ENCODE measurements around the gene HORMAD1.
"Not testable (repeated sequence)": the region's sequence is repeated elsewhere in the genome, so short reads cannot be mapped to it uniquely, and the experiment has no call there.

The HORMAD1 gene

DNA sequence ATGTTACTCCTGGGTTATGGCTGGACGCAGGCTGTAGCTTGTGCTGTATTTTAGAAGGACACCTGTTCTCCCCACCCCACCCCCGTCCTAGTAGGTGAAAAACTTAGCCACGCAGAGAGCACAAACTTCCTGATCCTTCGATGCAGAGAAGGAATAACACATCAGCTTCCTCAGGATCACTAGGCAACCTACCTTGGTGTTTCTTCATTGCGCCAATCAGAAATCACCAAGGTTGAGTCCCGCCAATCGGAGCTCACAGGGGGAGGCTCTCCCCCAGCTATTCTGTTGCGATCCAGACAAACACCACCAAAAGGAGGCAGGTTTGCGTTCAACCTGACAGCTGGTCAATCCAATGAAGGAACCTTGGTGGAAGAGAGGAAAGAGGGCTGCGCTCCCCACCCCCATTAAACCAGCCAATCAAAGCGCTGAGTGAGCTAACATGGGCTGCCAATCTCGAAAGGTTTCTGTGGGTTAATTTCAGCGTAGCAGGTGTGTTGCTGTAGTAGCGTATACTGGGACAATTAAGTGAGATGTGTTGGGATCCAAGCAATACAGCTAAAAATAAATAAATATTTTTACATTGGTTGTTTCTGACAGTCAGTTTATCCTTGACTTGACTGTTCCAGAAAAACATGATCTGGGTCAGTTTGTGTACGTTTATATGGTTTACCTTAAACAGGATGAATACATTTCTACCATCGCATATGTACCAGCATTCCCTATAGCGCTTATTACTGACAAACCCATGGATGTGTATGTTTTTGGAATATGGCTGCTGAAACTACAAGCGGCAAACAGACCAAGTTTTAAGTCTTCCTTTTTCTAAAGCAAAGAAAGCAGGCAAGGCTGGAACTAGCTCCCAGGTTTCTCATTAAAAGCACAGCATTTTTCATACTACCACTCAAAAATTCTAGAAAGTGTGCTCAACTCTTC, 23.4 kb downstream of the HORMAD1 start, which contains the start of gene GOLPH3L:
Gene GOLPH3L, minus strand, starts transcription at position 160 of the 933 bp plus-strand sequence. CDS start 2,316 bp downstream, outside the sequence.
- peak; percentile 98 for DNase-seq

- no peak for DNase-seq
Measured at GRCh38 chr1:150696590-150696989, 24.1 kb downstream of the HORMAD1 start.

DNA sequence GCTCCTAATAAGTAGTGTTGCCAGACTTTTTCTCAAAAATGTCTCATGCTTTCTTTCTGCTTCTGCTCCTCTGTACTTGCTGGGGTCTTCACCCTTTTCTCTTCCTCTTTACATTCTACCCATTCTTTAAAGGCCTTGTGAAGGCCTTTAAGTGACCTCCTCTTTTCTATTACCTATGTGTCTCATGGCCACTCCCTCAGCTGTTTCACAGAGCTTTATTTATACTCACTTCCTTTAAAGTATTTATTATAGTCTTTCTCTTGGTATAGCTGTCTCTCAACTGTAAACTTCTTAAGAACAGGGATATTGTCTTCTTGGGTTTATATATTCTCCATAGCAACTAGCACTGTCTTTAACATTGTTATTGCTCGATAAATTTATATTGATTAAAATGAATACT, 24.5 kb downstream of the HORMAD1 start:
- DNase-seq, result no peak

DNA sequence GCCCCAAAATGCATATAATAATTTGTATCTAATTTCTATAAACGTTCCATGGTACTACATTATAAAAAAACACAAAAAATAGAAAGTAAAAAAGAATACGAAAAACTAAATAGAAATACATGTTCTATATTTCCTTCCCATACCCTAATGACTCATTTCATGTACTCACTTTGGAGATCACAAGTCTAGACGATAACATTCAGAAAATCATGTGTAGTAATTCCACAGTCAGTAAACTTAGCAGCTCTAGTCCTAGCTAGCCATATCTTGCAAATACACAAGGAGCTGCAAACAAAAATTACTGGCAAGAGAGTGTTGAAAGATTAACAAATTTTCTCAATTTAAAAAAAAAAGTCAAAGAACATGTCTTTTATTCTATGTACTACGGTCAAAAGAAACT, 25.1 kb downstream of the HORMAD1 start:
- peak; percentile 1 for DNase-seq

DNA sequence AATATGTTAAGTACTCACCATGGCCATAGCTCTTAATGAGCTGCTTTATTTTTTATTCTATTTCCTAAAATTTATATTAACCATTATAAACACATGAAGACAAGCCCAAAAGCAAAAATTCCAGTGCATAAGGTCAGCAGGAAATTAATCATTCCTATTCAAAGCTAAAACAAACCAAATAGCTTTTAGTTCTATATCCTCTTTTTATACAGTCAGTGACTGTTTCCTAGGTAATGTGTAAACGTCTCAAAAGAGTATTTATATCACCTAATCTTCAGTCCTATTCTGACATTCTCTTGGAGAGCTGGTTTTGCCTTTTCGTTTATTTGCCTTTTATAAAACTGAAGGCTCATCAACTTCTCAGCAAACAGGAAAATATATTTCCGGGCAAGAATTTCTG, 28.0 kb downstream of the HORMAD1 start:
- DNase-seq, result no peak

- no peak for DNase-seq
Measured at GRCh38 chr1:150688763-150689162, 31.9 kb downstream of the HORMAD1 start.

- DNase-seq, result no peak
Measured at GRCh38 chr1:150686275-150686674, 34.4 kb downstream of the HORMAD1 start.

GRCh38 chr1:150683914-150684313, 36.8 kb downstream of the HORMAD1 start:
- no peak for DNase-seq

- no peak for DNase-seq
Measured at GRCh38 chr1:150678988-150679387, 41.7 kb downstream of the HORMAD1 start.

DNA sequence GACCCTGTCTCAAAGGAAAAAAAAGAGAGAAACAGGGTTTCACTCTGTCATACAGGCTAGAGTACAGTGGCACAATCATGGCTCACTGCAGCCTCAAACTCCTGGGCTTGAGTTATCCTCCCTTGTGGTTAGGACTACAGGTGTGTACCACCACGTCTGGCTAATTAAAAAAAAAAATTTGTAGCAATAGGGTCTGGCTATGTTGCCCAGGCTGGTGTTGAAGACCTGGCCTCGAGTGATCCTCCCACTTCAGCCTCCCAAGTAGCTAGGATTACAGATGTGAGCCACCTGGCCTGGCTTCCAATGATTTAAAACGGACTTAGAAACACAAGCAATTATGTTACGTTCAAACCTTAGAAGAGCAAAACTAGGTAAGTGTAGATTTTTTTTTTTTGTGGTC, 45.8 kb downstream of the HORMAD1 start:
- no peak for DNase-seq

DNA sequence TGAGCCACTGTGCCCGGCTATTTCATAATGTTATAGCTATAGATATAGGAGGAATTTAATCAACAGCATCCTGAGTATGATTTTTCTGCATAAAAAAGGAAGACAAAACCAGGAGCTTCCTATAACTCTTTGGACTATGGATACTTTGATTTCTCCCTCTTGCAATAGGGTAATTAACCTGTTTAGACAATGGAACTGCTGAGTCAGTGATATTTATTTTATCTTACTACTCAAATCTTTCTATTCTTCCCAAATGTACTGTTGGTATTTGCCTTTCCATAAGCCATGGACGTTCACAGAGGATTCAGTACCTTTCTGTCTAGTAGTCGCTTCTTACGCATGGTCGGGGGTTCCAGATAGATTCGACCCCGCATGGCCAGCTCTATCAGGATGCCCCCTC, 57.4 kb downstream of the HORMAD1 start:
- no peak for DNase-seq

DNA sequence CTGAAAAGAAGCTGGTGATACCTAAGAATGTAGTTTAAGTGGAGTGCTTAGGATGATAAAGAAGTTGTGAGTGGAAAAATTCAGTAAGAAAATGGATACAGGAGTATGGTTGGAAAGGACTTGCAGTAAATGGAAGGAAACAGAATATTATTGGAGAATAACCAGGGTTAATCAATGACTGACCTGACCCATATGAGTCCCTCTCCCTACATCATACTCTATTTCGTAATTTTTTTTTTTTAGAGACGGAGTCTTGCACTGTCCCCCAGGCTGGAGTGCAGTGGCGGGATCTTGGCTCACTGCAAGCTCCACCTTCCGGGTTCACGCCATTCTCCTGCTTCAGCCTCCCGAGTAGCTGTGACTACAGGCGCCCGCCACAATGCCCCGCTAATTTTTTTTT, 57.9 kb downstream of the HORMAD1 start:
- no peak for DNase-seq

- DNase-seq, result no peak
Measured at GRCh38 chr1:150661156-150661555, 59.5 kb downstream of the HORMAD1 start.

- no peak for DNase-seq
Measured at GRCh38 chr1:150660584-150660983, 60.1 kb downstream of the HORMAD1 start.

DNA sequence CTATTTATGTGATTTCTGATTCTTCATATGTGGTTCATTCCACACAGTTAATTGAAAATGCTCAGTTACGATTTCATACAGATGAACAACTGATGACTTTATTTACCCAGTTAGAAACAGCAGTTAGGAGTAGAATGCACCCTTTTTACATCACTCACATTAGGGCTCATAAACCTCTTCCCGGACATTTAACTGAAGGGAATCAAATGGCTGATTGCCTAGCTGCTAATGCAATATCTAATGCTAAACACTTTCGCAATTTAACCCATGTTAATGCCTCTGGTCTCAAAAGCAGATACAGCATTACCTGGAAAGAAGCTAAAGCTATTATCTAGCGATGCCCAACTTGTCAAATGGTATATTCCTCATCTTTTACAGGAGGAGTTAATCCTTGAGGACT, 63.6 kb downstream of the HORMAD1 start:
- not testable (repeated sequence) for DNase-seq

- DNase-seq, result not testable (repeated sequence)
Measured at GRCh38 chr1:150654635-150655034, 66.1 kb downstream of the HORMAD1 start.

DNA sequence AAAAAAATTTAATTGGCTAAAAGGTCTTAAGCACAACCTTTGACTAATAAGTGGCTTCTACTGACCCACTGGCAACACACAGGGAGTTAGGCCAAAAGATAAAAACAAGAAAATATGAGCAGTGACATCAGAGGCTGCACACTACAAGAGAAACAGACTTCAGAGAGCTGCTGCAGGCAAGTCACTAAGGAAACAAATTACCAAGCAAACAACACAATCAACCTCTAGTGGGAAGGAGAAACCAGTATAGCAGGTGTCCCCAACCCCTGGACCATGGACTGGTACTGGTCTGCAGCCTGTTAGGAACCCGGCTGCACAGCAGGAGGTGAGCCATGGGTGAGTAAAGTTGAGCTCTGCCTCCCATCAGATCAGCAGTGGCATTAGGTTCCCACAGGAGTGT, 70.5 kb downstream of the HORMAD1 start:
- DNase-seq, result no peak

DNA sequence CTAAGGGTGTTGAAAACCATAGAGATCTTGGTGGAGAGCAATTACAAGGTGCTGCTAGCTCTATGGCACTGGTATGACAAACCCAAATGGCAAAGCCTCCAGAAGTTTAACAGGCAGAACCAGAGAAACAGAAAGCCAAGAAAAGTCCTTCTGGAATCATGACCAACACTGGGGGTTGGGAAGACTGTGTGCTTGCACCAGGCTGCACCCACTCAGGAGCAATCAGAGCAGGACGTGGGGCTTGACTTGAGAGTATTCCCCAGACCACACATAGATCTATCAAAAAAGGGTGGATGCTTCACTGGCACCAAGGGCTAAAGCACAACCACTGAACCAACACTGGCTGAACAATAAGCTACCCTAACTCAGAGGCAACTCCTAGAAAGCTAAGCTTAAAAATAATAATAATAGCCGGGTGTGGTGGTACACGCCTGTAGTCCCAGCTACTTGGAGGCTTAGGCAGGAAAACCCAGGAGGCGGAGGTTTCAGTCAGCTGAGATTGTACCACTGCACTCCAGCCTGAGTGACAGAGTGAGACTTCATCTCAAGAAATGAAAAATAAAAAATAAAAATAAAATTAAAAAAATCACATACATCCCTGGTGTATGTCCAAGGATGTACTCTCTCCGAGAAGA, 71.1 kb downstream of the HORMAD1 start:
- DNase-seq, result no peak

All from fibroblast of skin of abdomen (primary cell).